ENCODE results near the gene TMEM108. TPM values are rescaled to one million over a fixed set of nuclear protein-coding genes. Genes with fewer than 3 reads are reported as not detected.

The TMEM108 gene
- total RNA-seq, 1 donor from 2014 or later: 15.4 TPM

DNA sequence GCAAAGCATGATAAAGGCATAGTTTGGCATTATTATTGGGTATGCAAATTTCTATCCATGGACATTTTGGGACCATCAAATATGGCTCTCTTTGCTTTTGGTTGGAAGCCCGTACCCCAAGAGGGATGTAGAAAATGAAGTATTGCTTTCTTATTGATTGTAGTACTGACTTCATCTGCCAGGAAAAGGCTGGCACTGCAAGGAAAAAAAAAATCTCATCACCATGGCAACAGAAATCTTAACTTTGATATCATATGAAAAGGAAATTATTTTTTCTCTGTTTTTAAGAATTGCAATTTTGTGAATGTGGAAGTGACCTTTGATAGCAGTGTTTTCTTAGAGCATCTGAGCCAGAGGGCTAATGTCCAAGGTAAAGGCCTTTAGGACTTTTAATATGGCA lies 151.7 kb downstream of the TMEM108 start:
- ATAC-seq: no peak
- H3K4me1 ChIP-seq: no peaks in the 10 kb centered on the region
- TF ChIP-seq, protein P1, sequence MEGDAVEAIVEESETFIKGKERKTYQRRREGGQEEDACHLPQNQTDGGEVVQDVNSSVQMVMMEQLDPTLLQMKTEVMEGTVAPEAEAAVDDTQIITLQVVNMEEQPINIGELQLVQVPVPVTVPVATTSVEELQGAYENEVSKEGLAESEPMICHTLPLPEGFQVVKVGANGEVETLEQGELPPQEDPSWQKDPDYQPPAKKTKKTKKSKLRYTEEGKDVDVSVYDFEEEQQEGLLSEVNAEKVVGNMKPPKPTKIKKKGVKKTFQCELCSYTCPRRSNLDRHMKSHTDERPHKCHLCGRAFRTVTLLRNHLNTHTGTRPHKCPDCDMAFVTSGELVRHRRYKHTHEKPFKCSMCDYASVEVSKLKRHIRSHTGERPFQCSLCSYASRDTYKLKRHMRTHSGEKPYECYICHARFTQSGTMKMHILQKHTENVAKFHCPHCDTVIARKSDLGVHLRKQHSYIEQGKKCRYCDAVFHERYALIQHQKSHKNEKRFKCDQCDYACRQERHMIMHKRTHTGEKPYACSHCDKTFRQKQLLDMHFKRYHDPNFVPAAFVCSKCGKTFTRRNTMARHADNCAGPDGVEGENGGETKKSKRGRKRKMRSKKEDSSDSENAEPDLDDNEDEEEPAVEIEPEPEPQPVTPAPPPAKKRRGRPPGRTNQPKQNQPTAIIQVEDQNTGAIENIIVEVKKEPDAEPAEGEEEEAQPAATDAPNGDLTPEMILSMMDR (IDR thresholded peaks at IDR 0.05): no peak

DNA sequence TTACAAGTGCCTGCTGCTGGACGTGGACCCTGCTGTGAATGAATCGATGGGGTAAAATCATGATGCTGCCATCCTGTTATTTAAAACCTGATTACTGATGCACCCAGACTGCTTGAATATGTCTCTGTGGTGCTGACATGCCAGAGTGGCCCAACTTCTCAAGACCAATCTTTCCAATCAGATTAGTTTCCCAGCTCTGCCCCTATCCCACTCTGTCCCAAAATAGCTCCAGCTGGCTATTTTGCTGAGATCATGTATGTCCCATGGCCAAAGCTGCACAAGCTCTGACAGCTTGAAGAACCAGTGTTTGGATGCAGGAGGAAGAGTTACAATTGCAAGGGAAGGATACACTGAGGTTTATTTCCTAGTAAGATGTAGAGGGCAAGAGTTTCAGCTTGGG lies 153.6 kb downstream of the TMEM108 start:
- no peak overlapping the region for H3K27ac ChIP-seq
- no peaks in the 10 kb centered on the region for H3K36me3 ChIP-seq
- H3K27me3 ChIP-seq: no peaks in the 10 kb centered on the region
- intact Hi-C loops (cut with DNase I): no loop called here
- no peaks in the 10 kb centered on the region for H3K4me1 ChIP-seq
- DNase-seq (no peak), ATAC-seq (no peak)
- TF ChIP-seq, protein P1 (IDR thresholded peaks at IDR 0.05): no peak
- H3K4me3 ChIP-seq: no peak overlapping the region
- no peaks in the 10 kb centered on the region for H3K9me3 ChIP-seq

More for the DNA sequence above, 151.7 kb downstream of the TMEM108 start:
- Histone ChIP-seq H3K4me3 (no peak overlapping the region), H3K27me3 (no peaks in the 10 kb centered on the region), H3K36me3 (no peaks in the 10 kb centered on the region), H3K9me3 (no peaks in the 10 kb centered on the region), H3K27ac (no peak overlapping the region)
- intact Hi-C loops (cut with DNase I): no loop called here
- DNase-seq: no peak

DNA sequence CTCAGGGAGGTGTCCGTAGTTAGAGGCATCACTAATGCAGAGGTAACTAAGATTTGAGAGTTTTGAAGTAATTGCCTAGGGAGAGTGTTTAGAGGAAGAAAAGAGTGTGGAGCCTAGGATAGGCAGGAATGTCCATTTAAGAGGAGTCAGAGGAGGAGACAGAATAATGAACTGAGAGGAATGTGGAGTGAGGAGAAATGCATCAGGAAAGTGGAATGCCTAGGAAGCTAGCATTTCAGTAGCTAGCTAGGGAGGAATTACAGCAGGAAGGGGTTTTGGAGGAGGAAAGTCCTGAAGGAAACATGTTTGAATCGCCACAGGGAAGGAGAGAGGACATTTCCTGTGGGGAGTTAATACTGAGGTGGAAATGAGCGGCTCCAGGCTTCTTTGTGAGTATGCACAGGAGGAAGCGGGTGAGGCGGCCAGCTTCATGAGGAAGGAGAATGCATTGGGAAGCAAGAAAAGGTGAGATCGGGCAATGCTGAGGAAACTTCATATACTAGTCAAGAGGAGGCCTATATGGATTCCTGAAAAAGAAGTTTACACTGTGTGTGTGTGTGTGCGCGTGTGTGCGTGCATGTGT lies 154.3 kb downstream of the TMEM108 start:
- TF ChIP-seq, protein P1 (IDR thresholded peaks at IDR 0.05): no peak

DNA sequence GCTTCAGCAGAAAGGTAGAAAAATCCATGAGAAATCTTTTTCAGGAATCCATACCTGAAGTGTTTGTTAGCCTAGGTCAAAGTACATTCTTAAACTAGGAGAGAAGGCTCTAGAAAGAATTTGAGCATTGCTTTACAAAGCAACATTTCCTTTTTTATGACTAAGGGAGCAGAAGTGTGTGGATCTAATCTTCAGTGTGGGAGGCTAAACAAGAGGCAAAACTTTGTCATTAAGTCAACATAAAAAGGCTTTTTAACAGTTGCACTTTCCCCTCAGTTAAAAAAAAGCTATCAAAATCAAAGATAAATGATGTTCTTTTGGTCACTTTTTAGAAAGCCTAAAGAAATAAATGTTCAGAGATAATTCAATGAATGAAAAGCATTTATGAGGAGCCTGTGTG lies 154.8 kb downstream of the TMEM108 start:
- no peak overlapping the region for H3K4me3 ChIP-seq
- no peaks in the 10 kb centered on the region for H3K36me3 ChIP-seq
- H3K9me3 ChIP-seq: no peaks in the 10 kb centered on the region
- no peak overlapping the region for H3K27ac ChIP-seq
- ATAC-seq (no peak), DNase-seq (no peak)
- intact Hi-C loops (cut with DNase I): no loop called here
- TF ChIP-seq, protein P1 (IDR thresholded peaks at IDR 0.05): no peak
- H3K27me3 ChIP-seq: no peaks in the 10 kb centered on the region
- H3K4me1 ChIP-seq: no peaks in the 10 kb centered on the region

More for the DNA sequence above, 154.3 kb downstream of the TMEM108 start:
- no peak for ATAC-seq
- Histone ChIP-seq H3K27ac (no peak overlapping the region), H3K36me3 (no peaks in the 10 kb centered on the region), H3K4me1 (no peaks in the 10 kb centered on the region), H3K9me3 (no peaks in the 10 kb centered on the region), H3K4me3 (no peak overlapping the region), H3K27me3 (no peaks in the 10 kb centered on the region)
- intact Hi-C loops (cut with DNase I): no loop called here
- DNase-seq: no peak

DNA sequence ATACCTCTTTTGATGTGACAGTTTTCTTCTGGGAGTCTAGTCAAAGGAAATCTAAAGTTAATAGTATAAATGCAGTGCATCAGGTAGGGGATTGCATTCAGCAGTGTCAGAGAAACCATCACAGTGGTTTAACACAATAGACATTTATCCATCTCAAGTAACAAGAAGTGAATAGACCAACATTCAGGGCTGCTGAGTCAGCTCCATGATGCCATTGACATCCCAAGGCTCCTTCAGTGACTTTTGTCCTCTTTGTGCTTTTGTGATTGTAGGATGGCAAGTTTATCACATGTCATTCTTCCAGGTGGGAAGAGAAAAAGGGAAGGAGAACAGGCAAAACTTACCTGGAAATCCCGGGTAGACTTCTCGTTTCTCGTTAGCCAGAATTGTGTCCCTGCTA lies 158.3 kb downstream of the TMEM108 start:
- Histone ChIP-seq H3K4me3 (no peak overlapping the region), H3K27ac (no peak overlapping the region), H3K36me3 (no peaks in the 10 kb centered on the region), H3K27me3 (no peaks in the 10 kb centered on the region), H3K9me3 (no peaks in the 10 kb centered on the region), H3K4me1 (no peaks in the 10 kb centered on the region)
- intact Hi-C loops (cut with DNase I): no loop called here
- DNase-seq: no peak
- no peak for ATAC-seq
- TF ChIP-seq, protein P1 (IDR thresholded peaks at IDR 0.05): no peak

DNA sequence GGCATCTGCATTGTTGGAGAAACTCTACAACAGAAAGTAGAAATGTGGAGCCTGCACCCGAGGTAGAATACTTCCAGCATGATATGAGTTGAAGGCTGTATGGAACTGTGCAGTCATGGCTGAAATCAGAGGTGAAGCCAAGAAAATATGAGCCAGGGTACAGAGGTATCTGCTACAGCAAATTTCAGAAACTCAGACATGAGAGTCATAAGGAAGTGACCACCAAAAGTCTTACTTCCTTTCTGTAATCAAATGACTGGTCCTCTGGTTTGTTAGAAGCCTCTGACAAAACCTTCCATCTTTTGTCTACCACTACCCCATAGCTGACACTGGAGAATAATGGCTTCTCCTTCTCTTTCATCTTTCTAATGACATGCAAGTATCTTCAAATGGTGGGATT lies 159.4 kb downstream of the TMEM108 start:
- TF ChIP-seq, protein P1 (IDR thresholded peaks at IDR 0.05): no peak

More for the DNA sequence above, 159.4 kb downstream of the TMEM108 start:
- no peaks in the 10 kb centered on the region for H3K36me3 ChIP-seq
- ATAC-seq (no peak), DNase-seq (no peak)
- H3K27ac ChIP-seq: no peak overlapping the region
- no peaks in the 10 kb centered on the region for H3K9me3 ChIP-seq
- no peak overlapping the region for H3K4me3 ChIP-seq
- no peaks in the 10 kb centered on the region for H3K27me3 ChIP-seq
- intact Hi-C loops (cut with DNase I): no loop called here
- H3K4me1 ChIP-seq: no peaks in the 10 kb centered on the region
